NCI-H2081 (cell line): ENCODE measurements around the gene MTHFD1L.

Experiments
- DNase-seq, 2 experiments: peaks; one replicate each; lab custom pipeline; 2025; lab: John Stamatoyannopoulos, UW

MTHFD1L gene

DNA sequence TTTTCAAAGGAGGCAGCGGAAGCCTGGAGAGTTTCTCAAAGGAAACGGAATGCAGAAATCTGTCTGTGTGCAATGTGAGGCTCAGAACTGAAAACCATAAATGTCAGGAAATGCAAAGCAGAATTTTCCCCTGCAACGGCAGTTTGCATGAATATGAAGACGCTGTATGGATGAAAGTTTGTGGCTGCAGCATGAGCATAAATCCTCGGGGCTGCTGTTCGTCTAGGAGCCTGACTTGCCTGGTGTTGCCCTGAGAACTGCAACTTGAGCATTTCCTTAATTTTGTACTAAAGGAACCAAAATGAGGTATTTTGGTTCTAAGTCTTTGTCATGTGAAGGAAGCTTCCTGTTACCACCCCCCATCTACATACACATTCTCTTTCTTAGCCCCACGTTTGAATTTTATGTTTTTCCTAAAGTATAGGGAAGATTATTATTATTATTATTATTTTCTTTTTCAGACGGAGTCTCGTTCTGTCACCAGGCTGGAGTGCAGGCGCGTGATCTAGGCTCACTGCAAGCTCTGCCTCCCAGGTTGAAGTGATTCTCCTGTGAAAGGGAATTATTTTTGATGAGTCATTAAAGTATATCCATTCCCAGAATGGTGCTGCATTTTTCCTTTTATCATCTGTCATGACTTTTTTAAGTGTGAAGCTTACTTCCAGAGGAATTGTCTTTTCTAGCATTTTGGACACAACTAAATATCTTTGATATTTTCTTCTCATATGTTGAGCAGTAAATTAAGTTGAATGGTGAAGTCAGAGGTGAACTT, 33.1 kb downstream of the MTHFD1L start:
- DNase-seq = no peak

GRCh38 chr6:150899231-150899630, 33.7 kb downstream of the MTHFD1L start:
- no peak for DNase-seq

GRCh38 chr6:150900049-150900448, 34.5 kb downstream of the MTHFD1L start:
- no peak for DNase-seq

- DNase-seq = no peak
Observed at GRCh38 chr6:150902142-150902776, 36.8 kb downstream of the MTHFD1L start.

DNA sequence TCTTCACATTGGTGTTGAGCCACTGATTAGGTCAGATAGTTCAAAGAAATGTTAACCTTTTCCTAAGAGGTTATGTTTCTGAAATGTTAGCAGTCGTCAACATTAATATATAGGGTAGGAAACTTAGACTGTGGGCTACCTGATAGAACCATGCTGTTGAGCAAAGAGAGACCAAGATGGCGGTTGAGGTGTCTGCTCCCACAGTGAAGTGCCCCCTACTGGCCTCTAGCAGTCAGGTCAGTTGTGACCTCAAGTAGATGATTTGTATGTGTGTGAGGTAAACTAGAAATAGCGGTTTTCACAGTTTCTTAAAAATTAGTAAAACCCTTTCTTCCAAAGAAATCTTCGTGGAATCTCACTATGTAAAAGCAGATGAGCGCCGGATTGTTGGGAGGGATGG, 40.3 kb downstream of the MTHFD1L start:
- no peak for DNase-seq

DNA sequence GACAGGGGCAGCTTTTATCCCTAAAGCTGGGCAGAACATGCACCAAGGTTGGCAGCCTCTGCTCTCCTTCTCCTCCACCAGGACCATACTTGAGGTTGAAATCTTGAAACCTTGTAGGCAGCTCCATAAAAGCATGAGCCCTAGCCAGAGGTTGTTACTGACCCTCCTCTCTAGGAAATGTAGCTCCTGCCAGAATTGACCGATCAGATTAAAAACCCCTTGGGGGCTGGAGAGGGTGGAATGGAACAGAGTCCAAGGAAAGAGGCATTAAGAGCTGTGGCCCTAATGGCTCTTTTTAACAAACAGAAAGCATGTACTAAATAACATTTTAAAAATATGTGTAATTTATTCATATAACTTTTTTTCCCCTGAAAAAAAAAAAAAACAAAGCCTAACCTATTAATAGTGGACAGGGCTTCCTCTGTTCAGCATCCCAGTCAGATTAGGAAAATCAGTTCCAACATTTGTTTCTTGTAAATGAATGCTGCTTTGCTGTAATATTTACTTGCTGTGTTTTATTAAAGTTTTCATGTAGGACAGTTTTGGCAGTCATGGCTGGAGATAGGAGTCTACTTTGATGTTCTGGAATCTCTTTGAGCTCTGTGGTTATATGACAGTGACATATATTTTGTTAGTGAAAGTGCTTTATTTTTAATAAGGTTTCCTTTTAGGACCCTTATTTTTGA, 41.3 kb downstream of the MTHFD1L start:
- no peak for DNase-seq

- DNase-seq = no peak
Observed at GRCh38 chr6:150907383-150907782, 41.9 kb downstream of the MTHFD1L start.

DNA sequence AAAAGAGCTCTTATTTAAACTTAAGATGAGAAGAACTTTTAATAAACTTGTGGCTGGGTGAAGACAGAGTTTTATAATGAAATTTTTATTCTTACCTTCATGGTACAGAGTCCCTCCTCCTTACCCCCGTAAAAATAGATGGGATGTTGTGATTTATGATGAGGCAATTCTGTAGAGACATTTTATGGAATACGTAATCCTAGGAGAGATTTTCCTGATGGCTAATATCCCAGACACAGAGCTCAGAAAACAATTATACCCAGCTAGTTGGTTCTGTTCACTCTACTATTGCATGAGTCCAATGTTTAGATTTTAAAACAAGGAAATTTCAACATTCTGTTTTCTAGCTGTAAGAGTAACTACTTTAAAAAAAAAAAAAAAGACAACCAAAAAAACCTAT, 43.4 kb downstream of the MTHFD1L start:
- no peak for DNase-seq

GRCh38 chr6:150910561-150910960, 45.1 kb downstream of the MTHFD1L start:
- no peak for DNase-seq

- no peak for DNase-seq
Observed at GRCh38 chr6:150914372-150914771, 48.9 kb downstream of the MTHFD1L start.

GRCh38 chr6:150915131-150915879, 49.8 kb downstream of the MTHFD1L start:
- no peak for DNase-seq

- no peak for DNase-seq
Observed at GRCh38 chr6:150915880-150916265, 50.4 kb downstream of the MTHFD1L start.

- no peak for DNase-seq
Observed at GRCh38 chr6:150919938-150920337, 54.4 kb downstream of the MTHFD1L start.

GRCh38 chr6:150922137-150922536, 56.6 kb downstream of the MTHFD1L start:
- DNase-seq = no peak

DNA sequence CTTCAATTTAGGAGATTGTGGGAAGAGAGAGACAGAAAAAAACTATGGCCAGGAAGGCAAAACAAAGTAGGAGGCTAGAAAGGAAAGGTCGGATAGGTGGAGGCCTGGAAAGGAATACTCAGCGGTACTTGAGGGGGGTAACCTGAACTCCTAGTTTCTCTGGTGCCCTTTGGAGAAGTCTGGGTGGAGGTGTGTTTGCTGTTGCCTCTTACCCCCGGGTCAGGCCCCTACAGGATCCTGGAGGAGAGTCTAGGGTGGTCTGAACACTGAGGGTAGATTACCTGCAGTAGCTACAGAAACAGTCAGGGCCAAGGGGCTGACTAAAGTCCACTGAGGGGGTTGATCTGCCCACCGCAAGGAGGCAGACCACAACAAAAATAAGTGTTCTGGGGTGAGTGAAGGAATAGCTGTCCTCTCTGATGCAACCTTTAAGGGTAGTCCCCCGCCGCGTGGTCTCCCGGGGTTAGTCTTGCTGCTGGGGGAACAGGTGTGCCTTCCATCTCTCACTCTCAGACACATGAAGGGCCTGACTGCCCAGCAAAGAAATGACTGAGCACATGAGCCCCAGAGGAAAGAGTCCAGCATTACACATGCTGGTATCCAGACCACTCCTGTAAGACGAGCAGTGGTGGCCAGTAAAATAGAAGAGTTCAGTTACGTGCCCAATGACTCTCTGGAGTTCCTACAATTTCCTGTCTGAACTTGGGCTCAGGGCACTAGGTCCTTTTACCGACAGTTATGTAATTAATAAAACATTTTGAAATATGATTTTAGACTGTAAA, 59.5 kb downstream of the MTHFD1L start:
- DNase-seq = no peak

- DNase-seq = no peak
Observed at GRCh38 chr6:150925590-150925928, 60.1 kb downstream of the MTHFD1L start.

DNA sequence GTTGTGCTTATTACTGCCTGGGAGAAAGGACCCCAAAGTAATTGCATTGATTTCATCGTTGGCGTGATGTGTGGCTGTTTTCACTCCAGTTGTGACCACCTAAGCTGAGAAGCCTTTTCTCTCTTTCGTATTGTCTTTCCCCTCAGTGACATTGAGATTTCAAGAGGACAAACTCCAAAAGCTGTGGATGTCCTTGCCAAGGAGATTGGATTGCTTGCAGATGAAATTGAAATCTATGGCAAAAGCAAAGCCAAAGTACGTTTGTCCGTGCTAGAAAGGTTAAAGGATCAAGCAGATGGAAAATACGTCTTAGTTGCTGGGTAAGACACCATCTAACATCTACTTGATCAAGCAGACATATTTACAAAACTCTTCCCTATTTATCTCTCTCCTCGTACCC, 60.5 kb downstream of the MTHFD1L start:
- no peak for DNase-seq

DNA sequence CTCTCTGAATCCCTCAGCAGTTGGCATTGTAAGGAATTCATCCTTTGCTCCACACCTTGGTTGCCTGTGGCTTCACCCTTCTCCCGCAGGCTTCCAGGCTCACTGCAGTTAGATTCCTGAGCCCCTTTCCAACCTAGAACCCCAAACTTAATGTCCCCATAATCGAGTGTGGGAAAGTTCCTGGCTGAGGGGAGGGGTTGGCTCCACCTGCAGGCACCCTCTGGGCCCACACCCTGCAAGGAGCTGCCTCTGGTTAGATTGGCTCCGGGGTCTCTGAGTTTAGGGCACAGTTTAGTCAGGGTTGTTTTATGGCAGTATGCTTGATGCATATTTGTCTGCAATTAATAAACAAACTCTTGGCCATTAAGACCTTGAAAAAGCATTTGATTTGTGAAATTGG, 63.4 kb downstream of the MTHFD1L start:
- no peak for DNase-seq

DNA sequence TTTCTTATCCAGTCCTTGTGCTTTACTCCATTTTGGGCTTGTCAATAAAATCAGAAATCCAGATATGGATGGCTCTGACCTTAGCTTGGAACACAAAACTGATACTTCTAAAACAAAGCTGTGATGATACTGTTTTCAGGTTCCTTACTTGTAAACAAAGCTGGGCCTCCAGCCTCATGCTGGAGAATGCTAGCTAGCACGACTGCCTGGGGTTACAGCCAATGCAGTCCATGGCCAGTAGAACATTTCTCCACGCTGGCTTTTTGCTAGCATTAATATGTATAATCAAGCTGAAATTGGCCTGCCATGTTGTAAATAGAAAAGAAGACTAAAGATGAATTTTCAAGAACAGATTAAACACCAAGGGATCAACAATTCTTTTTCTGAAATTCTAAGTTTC, 63.9 kb downstream of the MTHFD1L start:
- no peak for DNase-seq

GRCh38 chr6:150930841-150931240, 65.3 kb downstream of the MTHFD1L start:
- DNase-seq = no peak

DNA sequence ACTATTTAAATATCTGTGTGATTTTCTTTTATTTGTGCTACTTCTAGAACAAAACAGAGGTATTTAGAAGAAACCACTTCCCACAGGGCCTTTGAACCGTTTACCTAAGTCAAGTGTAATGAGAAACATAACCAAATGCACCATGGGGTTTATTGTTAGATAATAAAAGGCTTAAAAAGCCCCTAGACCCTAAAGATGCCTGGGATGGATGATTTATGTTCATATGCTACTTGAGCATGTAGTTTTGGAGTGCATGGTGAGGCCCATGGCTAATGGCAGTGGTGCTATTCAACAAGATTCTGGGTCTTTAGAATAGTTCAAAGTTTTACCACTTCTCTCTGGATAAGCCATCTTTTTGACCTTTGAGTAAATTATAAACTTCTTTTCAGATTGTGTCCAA, 65.9 kb downstream of the MTHFD1L start:
- no peak for DNase-seq

- no peak for DNase-seq
Observed at GRCh38 chr6:150932996-150933395, 67.5 kb downstream of the MTHFD1L start.
